Ishikawa (cell line): ENCODE measurements around the gene RAB26.

ENCODE experiments used
- CEBPB ChIP-seq: IDR thresholded peaks from 2 replicates; pipeline ENCODE4 v1.6.1; 2012
- EP300 ChIP-seq: IDR thresholded peaks from 2 replicates; pipeline ENCODE4 v1.6.1; 2012; ENCODE audit warnings: borderline replicate concordance
- MAX ChIP-seq: IDR thresholded peaks from 2 replicates; pipeline ENCODE4 v1.6.1; 2012
- TAF1 ChIP-seq: IDR thresholded peaks from 2 replicates; pipeline ENCODE4 v1.6.1; 2012; ENCODE audit warnings: low read depth, mild to moderate bottlenecking
- TCF12 ChIP-seq: IDR thresholded peaks from 2 replicates; pipeline ENCODE4 v1.6.1; 2012; ENCODE audit warnings: low read depth

- TF ChIP-seq CEBPB (no peak), MAX (no peak), EP300 (no peak), TCF12 (no peak), TAF1 (no peak)
Observed at GRCh38 chr16:2172688-2173335, 24.4 kb downstream of the RAB26 start.
